Measurements from ENCODE around the gene ZDHHC4. TPM values are rescaled to one million over a fixed set of nuclear protein-coding genes. Genes with fewer than 3 reads are reported as not detected.

Gene ZDHHC4
- total and polyA plus RNA-seq, 5 donors from 2014 or later, result 20.4 to 77.9 (median 64.4) TPM

DNA sequence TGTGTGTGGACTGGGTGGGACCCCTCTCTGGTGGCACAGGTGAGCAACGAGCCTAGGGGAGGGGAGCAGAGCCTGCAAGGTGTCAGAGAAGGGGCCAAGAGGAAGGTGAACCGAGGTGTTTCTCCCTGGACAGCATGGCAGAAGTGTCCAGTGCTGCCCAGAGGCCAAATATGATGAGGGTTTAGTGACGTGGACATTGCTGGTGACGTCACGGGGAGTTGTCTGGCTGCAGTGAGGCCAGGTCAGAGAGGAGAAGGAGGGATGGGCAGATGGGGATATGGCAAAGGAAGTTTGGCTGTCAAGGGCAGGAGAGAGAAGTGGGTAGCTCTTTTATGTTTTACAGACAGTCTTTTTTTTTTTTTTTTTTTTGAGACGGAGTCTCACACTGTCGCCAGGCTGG lies 35.6 kb downstream of the ZDHHC4 start:
- H3K9me3 ChIP-seq (ENCODE audit: control insufficient read depth in 2 of 2, low read length in 2 of 2), result no peaks in the 10 kb centered on the region
- Mint-ChIP-seq H3K4me1 (peaks cover 0 to 13% (median 4%) of the 10 kb centered on the region in 4 donors), H3K27ac (peak overlapping the region in 1 of 3 donors; percentile 59), H3K27me3 (peaks cover 31% of the 10 kb centered on the region), H3K36me3 (no peaks in the 10 kb centered on the region), H3K9me3 (peaks cover 0 to 3% (median 0%) of the 10 kb centered on the region in 7 donors), H3K4me3 (peak overlapping the region in 1 of 4 donors; percentile 41)
- no peak overlapping the region for H3K4me3 ChIP-seq (ENCODE audit: low read depth, low read length)
- no peak overlapping the region for H3K27ac ChIP-seq (ENCODE audit: insufficient read depth, low read length, poor library complexity, severe bottlenecking)
- H3K36me3 ChIP-seq (ENCODE audit: control insufficient read depth, insufficient read depth, low read length), result peaks cover 7% of the 10 kb centered on the region
- H3K27me3 ChIP-seq (ENCODE audit: control insufficient read depth, insufficient read depth, low read length), result peaks cover 3% of the 10 kb centered on the region
- ATAC-seq (ENCODE audit: low read depth in 2 of 2), result no peak
- peaks cover 12% of the 10 kb centered on the region for H3K4me1 ChIP-seq (ENCODE audit: control insufficient read depth, insufficient read depth, low read length, poor library complexity, severe bottlenecking)
- DNase-seq, result no peak

DNA sequence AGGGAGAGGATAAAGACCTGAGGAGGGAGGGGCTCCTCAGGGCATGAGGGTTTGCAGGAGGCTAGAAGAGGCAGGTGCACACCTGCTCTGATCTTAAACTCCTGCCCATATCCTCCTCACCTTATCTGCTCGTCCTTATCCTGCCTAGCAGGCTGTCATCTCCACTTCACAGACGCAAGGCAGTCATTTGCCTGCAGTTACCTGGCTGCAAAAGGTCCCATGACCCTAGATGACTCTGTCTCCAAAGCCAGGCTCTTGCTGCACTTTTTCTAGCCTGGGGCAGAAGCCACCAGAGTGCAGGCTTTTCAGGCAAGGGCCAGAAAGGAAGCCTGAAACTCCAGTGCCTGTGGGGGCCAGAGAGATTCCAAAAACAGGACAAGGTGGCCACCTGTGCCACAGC lies 36.5 kb downstream of the ZDHHC4 start:
- Mint-ChIP-seq H3K36me3 (no peaks in the 10 kb centered on the region), H3K27ac (no peak overlapping the region), H3K27me3 (peaks cover 34% of the 10 kb centered on the region), H3K4me3 (peak overlapping the region in 2 of 4 donors; percentile 19 to 46), H3K9me3 (peaks cover 0 to 3% (median 0%) of the 10 kb centered on the region in 7 donors), H3K4me1 (peaks cover 0 to 14% (median 4%) of the 10 kb centered on the region in 4 donors)
- no peak overlapping the region for H3K27ac ChIP-seq (ENCODE audit: insufficient read depth, low read length, poor library complexity, severe bottlenecking)
- H3K4me3 ChIP-seq (ENCODE audit: low read depth, low read length), result no peak overlapping the region
- peaks cover 3% of the 10 kb centered on the region for H3K36me3 ChIP-seq (ENCODE audit: control insufficient read depth, insufficient read depth, low read length)
- H3K4me1 ChIP-seq (ENCODE audit: control insufficient read depth, insufficient read depth, low read length, poor library complexity, severe bottlenecking), result peaks cover 12% of the 10 kb centered on the region
- H3K27me3 ChIP-seq (ENCODE audit: control insufficient read depth, insufficient read depth, low read length), result peaks cover 3% of the 10 kb centered on the region
- no peaks in the 10 kb centered on the region for H3K9me3 ChIP-seq (ENCODE audit: control insufficient read depth in 2 of 2, low read length in 2 of 2)
- DNase-seq, result no peak
- no peak for ATAC-seq (ENCODE audit: low read depth in 2 of 2)

DNA sequence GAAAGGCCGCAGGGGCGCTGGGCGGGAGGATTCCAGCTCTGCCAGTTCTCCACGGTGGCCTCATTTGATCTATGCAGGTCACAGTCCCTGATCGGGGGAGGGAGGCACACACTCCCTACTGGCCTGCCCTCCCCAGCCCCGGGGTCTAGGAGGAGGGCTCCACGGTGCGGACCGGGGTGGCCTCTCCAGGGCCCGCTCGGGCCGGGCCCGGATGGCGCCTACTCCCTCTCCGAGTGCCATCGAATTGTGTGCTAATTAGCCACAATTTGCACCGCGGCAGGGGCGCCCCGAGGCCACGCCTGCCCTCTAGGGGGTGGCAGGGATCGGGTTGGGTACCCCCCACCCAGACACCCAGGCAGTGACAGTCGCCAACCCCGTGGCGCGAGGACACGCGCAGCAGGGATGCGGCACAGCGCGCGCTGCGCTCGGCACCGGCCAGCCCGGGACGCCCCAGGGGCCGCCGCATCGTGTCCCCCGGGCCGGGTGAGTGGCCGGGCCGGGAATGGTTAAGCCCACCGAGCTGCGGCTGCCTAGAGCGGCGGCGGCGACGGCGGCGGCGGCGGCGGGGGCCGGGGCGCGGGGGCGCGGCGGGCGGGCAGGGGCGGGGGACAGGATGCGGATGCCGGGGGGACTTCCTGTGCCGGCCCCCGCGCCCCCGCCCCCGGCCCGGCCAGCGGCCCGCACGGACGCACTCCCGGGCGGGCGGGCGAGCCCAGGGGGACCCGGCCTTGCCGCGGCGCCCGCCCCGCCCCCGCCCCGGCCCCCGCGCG lies 37.9 kb downstream of the ZDHHC4 start, which contains the start of gene ZNF853:
ZNF853 (plus strand) TSS at position 658 of the 770 bp plus-strand sequence. CDS start 565 bp downstream, outside the sequence.
- Mint-ChIP-seq H3K27ac (peak within 1 kb of the TSS; percentile 17 to 65 (median 53)), H3K36me3 (no peaks in the 10 kb centered on the region), H3K4me1 (peaks cover 8 to 22% (median 10%) of the 10 kb centered on the region in 4 donors), H3K27me3 (peaks cover 40% of the 10 kb centered on the region), H3K4me3 (peak within 1 kb of the TSS; percentile 67 to 85 (median 80)), H3K9me3 (peaks cover 0 to 3% (median 0%) of the 10 kb centered on the region in 7 donors)
- no peak within 1 kb of the TSS for H3K4me3 ChIP-seq (ENCODE audit: low read depth, low read length)
- H3K27me3 ChIP-seq (ENCODE audit: control insufficient read depth, insufficient read depth, low read length), result peaks cover 3% of the 10 kb centered on the region
- H3K27ac ChIP-seq (ENCODE audit: insufficient read depth, low read length, poor library complexity, severe bottlenecking), result no peak within 1 kb of the TSS
- no peaks in the 10 kb centered on the region for H3K9me3 ChIP-seq (ENCODE audit: control insufficient read depth in 2 of 2, low read length in 2 of 2)
- no peaks in the 10 kb centered on the region for H3K36me3 ChIP-seq (ENCODE audit: control insufficient read depth, insufficient read depth, low read length)
- peak; percentile 18 to 46 for ATAC-seq (ENCODE audit: low read depth in 2 of 2)
- DNase-seq, result peak in 1 of 3 donors; percentile 16
- H3K4me1 ChIP-seq (ENCODE audit: control insufficient read depth, insufficient read depth, low read length, poor library complexity, severe bottlenecking), result peaks cover 12% of the 10 kb centered on the region

DNA sequence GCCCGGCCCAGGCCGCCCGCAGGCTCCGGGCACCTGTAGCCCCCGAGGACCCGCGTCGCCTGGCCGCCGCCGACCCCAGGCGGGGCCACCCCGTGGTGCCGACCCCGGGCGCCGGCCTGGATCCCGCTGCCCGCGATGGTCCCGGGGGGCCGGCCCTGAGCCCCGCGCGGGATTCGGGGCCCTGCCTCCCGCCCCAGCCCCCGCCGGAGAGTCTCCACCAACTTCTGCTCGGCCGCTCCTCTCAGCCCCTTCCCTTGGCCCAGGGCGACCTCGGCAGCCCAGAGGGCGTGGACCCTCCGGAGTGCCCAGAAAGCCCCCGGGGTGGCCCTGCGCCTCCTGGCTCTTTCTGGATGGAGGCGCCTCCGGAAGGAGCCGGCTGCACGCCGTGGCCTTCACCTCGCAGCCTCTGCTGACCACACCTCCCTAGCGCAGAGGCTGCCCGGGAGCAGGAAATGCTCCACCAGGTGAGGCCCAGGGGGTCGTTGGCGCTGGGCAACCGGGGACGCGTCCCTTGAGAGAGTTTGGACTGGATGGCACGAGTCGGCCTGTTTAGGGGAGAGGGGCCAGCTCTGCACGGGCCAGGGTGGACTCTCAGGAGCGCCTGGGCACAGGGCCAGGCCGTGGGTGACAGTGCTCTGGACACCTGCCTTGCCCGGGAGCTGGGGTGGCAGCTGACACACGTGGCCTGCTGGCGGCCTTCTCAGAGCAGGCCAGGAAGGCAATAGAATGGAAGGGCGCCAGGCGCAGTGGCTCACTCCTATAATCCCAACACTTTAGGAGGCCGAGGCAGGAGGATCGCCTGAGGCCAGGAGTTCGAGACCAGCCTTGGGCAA lies 38.7 kb downstream of the ZDHHC4 start:
- peaks cover 47% of the 10 kb centered on the region for H3K27me3 Mint-ChIP-seq
- peak overlapping the region; percentile 52 to 69 (median 60) for H3K4me3 Mint-ChIP-seq
- Histone ChIP-seq H3K27ac (ENCODE audit: insufficient read depth, low read length, poor library complexity, severe bottlenecking) (no peak overlapping the region), H3K4me3 (ENCODE audit: low read depth, low read length) (no peak overlapping the region), H3K4me1 (ENCODE audit: control insufficient read depth, insufficient read depth, low read length, poor library complexity, severe bottlenecking) (peaks cover 16% of the 10 kb centered on the region), H3K9me3 (ENCODE audit: control insufficient read depth in 2 of 2, low read length in 2 of 2) (no peaks in the 10 kb centered on the region), H3K27me3 (ENCODE audit: control insufficient read depth, insufficient read depth, low read length) (peaks cover 3% of the 10 kb centered on the region), H3K36me3 (ENCODE audit: control insufficient read depth, insufficient read depth, low read length) (no peaks in the 10 kb centered on the region)
- peaks cover 9 to 30% (median 15%) of the 10 kb centered on the region in 4 donors for H3K4me1 Mint-ChIP-seq
- H3K36me3 Mint-ChIP-seq, result no peaks in the 10 kb centered on the region
- no peak overlapping the region for H3K27ac Mint-ChIP-seq
- peaks cover 0 to 3% (median 0%) of the 10 kb centered on the region in 7 donors for H3K9me3 Mint-ChIP-seq
- ATAC-seq (ENCODE audit: low read depth in 2 of 2), result no peak
- DNase-seq, result no peak

DNA sequence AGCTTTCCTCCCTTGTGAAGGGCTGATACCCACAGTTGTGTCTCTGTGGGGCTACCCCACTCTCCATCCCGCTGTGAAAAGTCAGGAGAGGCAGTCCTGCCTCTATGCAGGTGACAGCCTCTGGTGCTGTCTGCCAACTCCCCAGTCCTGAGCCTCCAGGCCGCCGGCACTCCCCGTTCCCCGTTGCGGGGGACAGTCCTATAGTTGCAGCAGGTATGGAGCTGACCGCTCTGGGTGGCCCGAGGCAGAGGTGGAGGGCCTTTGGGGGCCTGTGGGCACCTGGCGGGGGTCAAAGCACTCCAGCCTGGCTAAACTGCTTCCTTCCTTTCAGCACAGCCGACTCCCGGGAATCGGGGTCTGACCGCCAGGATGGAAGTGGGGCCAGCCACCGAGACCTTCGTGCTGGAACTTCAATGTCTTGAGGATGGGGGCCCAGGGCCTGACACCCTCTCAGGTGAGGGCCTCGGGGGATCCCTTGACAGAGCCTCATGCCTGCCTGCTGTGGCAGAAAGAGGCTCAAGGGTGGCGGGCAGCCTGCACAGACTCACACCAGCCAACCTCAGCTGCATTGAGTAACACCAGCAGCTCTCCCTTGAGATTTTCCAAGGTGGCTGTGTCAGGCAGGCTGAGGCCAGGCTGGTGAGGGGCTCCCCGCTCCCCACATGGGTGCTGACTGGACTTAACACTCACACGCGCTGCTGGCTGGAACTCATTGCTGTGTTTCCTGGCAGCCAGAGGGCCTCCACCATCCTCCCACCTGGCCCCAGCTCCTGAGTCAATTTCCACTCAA lies 39.8 kb downstream of the ZDHHC4 start:
- peaks cover 14 to 39% (median 20%) of the 10 kb centered on the region in 4 donors for H3K4me1 Mint-ChIP-seq
- Histone ChIP-seq H3K9me3 (ENCODE audit: control insufficient read depth in 2 of 2, low read length in 2 of 2) (no peaks in the 10 kb centered on the region), H3K4me1 (ENCODE audit: control insufficient read depth, insufficient read depth, low read length, poor library complexity, severe bottlenecking) (peaks cover 19% of the 10 kb centered on the region), H3K27ac (ENCODE audit: insufficient read depth, low read length, poor library complexity, severe bottlenecking) (no peak overlapping the region), H3K36me3 (ENCODE audit: control insufficient read depth, insufficient read depth, low read length) (no peaks in the 10 kb centered on the region), H3K4me3 (ENCODE audit: low read depth, low read length) (no peak overlapping the region), H3K27me3 (ENCODE audit: control insufficient read depth, insufficient read depth, low read length) (peaks cover 3% of the 10 kb centered on the region)
- H3K4me3 Mint-ChIP-seq, result peak overlapping the region in 3 of 4 donors; percentile 52 to 74 (median 70)
- peak overlapping the region in 2 of 3 donors; percentile 52 to 65 for H3K27ac Mint-ChIP-seq
- DNase-seq (no peak), ATAC-seq (ENCODE audit: low read depth in 2 of 2) (no peak)
- peaks cover 0 to 3% (median 0%) of the 10 kb centered on the region in 7 donors for H3K9me3 Mint-ChIP-seq
- H3K36me3 Mint-ChIP-seq, result peaks cover 7% of the 10 kb centered on the region
- H3K27me3 Mint-ChIP-seq, result peaks cover 47% of the 10 kb centered on the region

DNA sequence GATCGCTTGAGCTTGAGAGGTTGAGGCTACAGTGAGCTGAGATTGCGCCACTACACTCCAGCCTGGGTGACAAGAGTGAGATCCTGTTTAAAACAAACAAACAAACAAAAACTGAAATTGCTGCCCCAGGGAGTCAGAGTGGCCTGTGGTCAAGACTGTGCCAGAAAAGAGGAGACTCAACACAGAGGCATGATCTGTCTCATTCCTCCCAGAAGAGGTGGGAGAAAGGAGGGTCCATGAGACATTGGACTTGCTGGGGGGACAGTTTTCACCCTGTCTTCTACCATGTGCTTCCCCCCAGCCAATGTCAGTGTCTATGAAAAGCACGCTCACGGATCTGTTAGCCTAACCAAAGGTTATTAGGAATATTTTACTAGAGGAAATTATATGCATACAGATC lies 41.4 kb downstream of the ZDHHC4 start:
- Histone ChIP-seq H3K36me3 (ENCODE audit: control insufficient read depth, insufficient read depth, low read length) (no peaks in the 10 kb centered on the region), H3K9me3 (ENCODE audit: control insufficient read depth in 2 of 2, low read length in 2 of 2) (no peaks in the 10 kb centered on the region), H3K27ac (ENCODE audit: insufficient read depth, low read length, poor library complexity, severe bottlenecking) (no peak overlapping the region), H3K4me3 (ENCODE audit: low read depth, low read length) (no peak overlapping the region), H3K27me3 (ENCODE audit: control insufficient read depth, insufficient read depth, low read length) (peaks cover 3% of the 10 kb centered on the region), H3K4me1 (ENCODE audit: control insufficient read depth, insufficient read depth, low read length, poor library complexity, severe bottlenecking) (peaks cover 24% of the 10 kb centered on the region)
- peaks cover 7% of the 10 kb centered on the region for H3K36me3 Mint-ChIP-seq
- peaks cover 0 to 3% (median 0%) of the 10 kb centered on the region in 7 donors for H3K9me3 Mint-ChIP-seq
- peaks cover 36% of the 10 kb centered on the region for H3K27me3 Mint-ChIP-seq
- no peak for DNase-seq
- peak overlapping the region in 1 of 3 donors; percentile 48 for H3K27ac Mint-ChIP-seq
- no peak for ATAC-seq (ENCODE audit: low read depth in 2 of 2)
- peak overlapping the region in 3 of 4 donors; percentile 22 to 44 (median 33) for H3K4me3 Mint-ChIP-seq
- H3K4me1 Mint-ChIP-seq, result peaks cover 14 to 46% (median 20%) of the 10 kb centered on the region in 4 donors

DNA sequence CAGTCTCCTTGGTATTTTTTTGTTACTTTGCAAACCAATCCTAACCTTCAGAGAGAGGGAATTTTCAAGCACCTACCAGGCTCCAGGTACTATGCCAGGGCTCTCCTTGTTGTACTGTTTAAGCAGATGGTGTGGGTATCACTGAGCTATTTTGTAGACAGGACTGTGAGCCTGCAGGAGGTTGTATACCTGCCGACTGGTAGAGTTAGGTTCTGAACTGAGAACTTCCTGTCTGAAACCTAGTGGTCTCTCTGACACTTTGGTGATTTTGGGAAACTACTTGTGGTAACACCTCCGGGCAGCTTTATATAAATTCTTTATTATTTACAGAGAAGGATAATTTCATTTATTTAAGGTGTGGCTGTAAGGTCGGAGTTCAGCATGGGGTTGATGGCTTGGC lies 42.7 kb downstream of the ZDHHC4 start:
- Histone ChIP-seq H3K4me1 (ENCODE audit: control insufficient read depth, insufficient read depth, low read length, poor library complexity, severe bottlenecking) (peaks cover 28% of the 10 kb centered on the region), H3K9me3 (ENCODE audit: control insufficient read depth in 2 of 2, low read length in 2 of 2) (no peaks in the 10 kb centered on the region), H3K36me3 (ENCODE audit: control insufficient read depth, insufficient read depth, low read length) (no peaks in the 10 kb centered on the region), H3K27me3 (ENCODE audit: control insufficient read depth, insufficient read depth, low read length) (no peaks in the 10 kb centered on the region), H3K27ac (ENCODE audit: insufficient read depth, low read length, poor library complexity, severe bottlenecking) (no peak overlapping the region), H3K4me3 (ENCODE audit: low read depth, low read length) (no peak overlapping the region)
- peak overlapping the region; percentile 16 to 77 (median 60) for H3K4me3 Mint-ChIP-seq
- H3K27me3 Mint-ChIP-seq, result peaks cover 24% of the 10 kb centered on the region
- peak overlapping the region; percentile 80 to 94 (median 84) for H3K27ac Mint-ChIP-seq
- H3K9me3 Mint-ChIP-seq, result no peaks in the 10 kb centered on the region
- DNase-seq (peak in 1 of 3 donors; percentile 41), ATAC-seq (ENCODE audit: low read depth in 2 of 2) (no peak)
- H3K4me1 Mint-ChIP-seq, result peaks cover 14 to 50% (median 25%) of the 10 kb centered on the region in 4 donors
- peaks cover 7% of the 10 kb centered on the region for H3K36me3 Mint-ChIP-seq
